ENCODE measurements around the gene ACTN1. TPM values are rescaled to one million over a fixed set of nuclear protein-coding genes. Genes with fewer than 3 reads are reported as not detected.

ACTN1 gene
- total and polyA plus RNA-seq, 2 of the 8 experiments (the other 6 are each of a cell fraction or from before 2014, with no cell fraction given), result 236 to 262 TPM

- no peak for TF ChIP-seq RNF2 (IDR thresholded peaks at IDR 0.05; ENCODE audit: borderline replicate concordance, low read depth, low read length, missing control alignments, poor library complexity, severe bottlenecking)
- no peak for TF ChIP-seq HDAC2 (IDR thresholded peaks at IDR 0.05; ENCODE audit: borderline replicate concordance in 1 of 2, low read depth in 2 of 2, low read length in 2 of 2)
- no peak for TF ChIP-seq GABPA (IDR thresholded peaks at IDR 0.05; ENCODE audit: borderline replicate concordance, insufficient read depth, low read length)
These were observed 90.9 kb downstream of the ACTN1 start (continued) for GRCh38 chr14:68888025-68888850.

Data from H1 (cell line).